HCT116 (cell line): Measurements from ENCODE around the gene KNDC1. TPM values are rescaled to one million over a fixed set of nuclear protein-coding genes. Genes with fewer than 3 reads are reported as not detected.
"Not testable (repeated sequence)": the region's sequence is repeated elsewhere in the genome, so short reads cannot be mapped to it uniquely, and the experiment has no call there.

Experiments
- ATAC-seq: fragments of 200-7000 bp; cut with Tn5 transposase; 2 replicates; pipeline ENCODE4 v1.9.1; 2020; ENCODE audit warnings: mild to moderate bottlenecking, moderate library complexity
- BruUV-seq: library from RNA; stranded (reverse); fragments of 400-500 nt; replicated peaks from 2 replicates; lab custom pipeline; 2021; lab: Mats Ljungman, UMichigan
- CTCF ChIA-PET: fragments of 300-600 bp; sonication (Branson Sonifier 250); formaldehyde crosslinking; loops from one replicate; lab custom pipeline; 2021; ENCODE audit warnings: antibody characterized with exemption; lab: Charles Lee
- POLR2A ChIA-PET: fragments of 300-600, 350-600 bp; sonication (Branson Sonifier 250); formaldehyde crosslinking; loops from one replicate; lab custom pipeline; 2021; ENCODE audit warnings: antibody characterized with exemption; lab: Charles Lee
- RAD21 ChIA-PET, 2 experiments: fragments of 300-600 bp; sonication (Branson Sonifier 250); formaldehyde crosslinking; loops; one replicate each; lab custom pipeline; 2023; ENCODE audit warnings: low total read pairs in 2 of 2; ENCODE audit not compliant: uncharacterized antibody in 2 of 2, unreplicated experiment in 2 of 2, low non-redundant PET in 1 of 2; lab: Charles Lee
- DNase-seq: peaks from one replicate; pipeline ENCODE4 v3.0.0-alpha.2; 2010; ENCODE audit warnings: low read depth, low spot score
- H2AFZ ChIP-seq: fragments of 200-600 bp; shearing (Covaris generic), sonication (generic); 2 replicates; pipeline ENCODE4 v1.6.1; 2017; ENCODE audit warnings: low read depth, mixed run types, mixed read lengths, antibody characterized with exemption, low read length; ENCODE audit not compliant: poor library complexity, severe bottlenecking
- H3K27ac ChIP-seq: 2 replicates; pipeline ENCODE4 v1.5.1; 2012; ENCODE audit warnings: low read depth, low read length
- H3K27me3 ChIP-seq: fragments of 200-600 bp; sonication (generic); 2 replicates; pipeline ENCODE4 v1.6.1; 2016; ENCODE audit warnings: mixed run types, low read length, mixed read lengths; ENCODE audit not compliant: insufficient read depth
- H3K36me3 ChIP-seq, 2 experiments: fragments of 200-500 bp in 1 of 2; fragments of 200-600 bp in 1 of 2; sonication (Bioruptor generic) in 1 of 2; sonication (generic) in 1 of 2; 2 replicates each; pipeline versions ENCODE4 v1.5.1 to v1.6.1; 2014 to 2016; ENCODE audit warnings: low read length in 2 of 2, inconsistent platforms in 1 of 2, mixed read lengths in 1 of 2, mixed run types in 1 of 2; ENCODE audit not compliant: insufficient read depth in 2 of 2, control insufficient read depth in 1 of 2
- H3K4me1 ChIP-seq, 2 experiments: fragments of 200-600 bp in 1 of 2; sonication (generic) in 1 of 2; 2 replicates each; pipeline versions ENCODE4 v1.5.1 to v1.6.1; 2012 to 2017; ENCODE audit warnings: low read length in 2 of 2, inconsistent platforms in 1 of 2, mild to moderate bottlenecking in 1 of 2, mixed read lengths in 1 of 2, mixed run types in 1 of 2, moderate library complexity in 1 of 2; ENCODE audit not compliant: insufficient read depth in 2 of 2, control insufficient read depth in 1 of 2
- H3K4me2 ChIP-seq: fragments of 200-600 bp; sonication (generic); 2 replicates; pipeline ENCODE4 v1.6.1; 2017; ENCODE audit warnings: mixed run types, low read length, mixed read lengths
- H3K4me3 ChIP-seq, 2 experiments: fragments of 200-600 bp in 1 of 2; sonication (generic) in 1 of 2; replicated peaks in 1 of 2; 2 replicates each; pipeline ENCODE4 v1.5.1; 2011 to 2016; ENCODE audit warnings: low read length in 2 of 2, control low read depth in 1 of 2, low read depth in 1 of 2, mild to moderate bottlenecking in 1 of 2, mixed read lengths in 1 of 2, mixed run types in 1 of 2
- H3K79me2 ChIP-seq: fragments of 200-600 bp; sonication (generic); 2 replicates; pipeline ENCODE4 v1.6.1; 2017; ENCODE audit warnings: mild to moderate bottlenecking, mixed run types, low read length, moderate library complexity, mixed read lengths; ENCODE audit not compliant: insufficient read depth
- H3K9ac ChIP-seq: fragments of 200-600 bp; sonication (generic); 2 replicates; pipeline ENCODE4 v1.6.1; 2016; ENCODE audit warnings: low read length, mixed read lengths
- H3K9me2 ChIP-seq: fragments of 200-600 bp; sonication (generic), shearing (Covaris generic); 2 replicates; pipeline ENCODE4 v1.6.1; 2017; ENCODE audit warnings: mixed run types, mild to moderate bottlenecking, moderate library complexity; ENCODE audit not compliant: insufficient read depth
- H3K9me3 ChIP-seq, 2 experiments: fragments of 200-500 bp in 1 of 2; fragments of 200-600 bp in 1 of 2; sonication (Bioruptor generic) in 1 of 2; sonication (generic) in 1 of 2; 2 replicates each; pipeline ENCODE4 v1.6.1; 2014 to 2017; ENCODE audit warnings: low read length in 2 of 2, mixed read lengths in 2 of 2, inconsistent platforms in 1 of 2, low read depth in 1 of 2, mild to moderate bottlenecking in 1 of 2, mixed run types in 1 of 2, moderate library complexity in 1 of 2; ENCODE audit not compliant: control insufficient read depth in 1 of 2, insufficient read depth in 1 of 2
- H4K20me1 ChIP-seq: fragments of 200-600 bp; sonication (generic), shearing (Covaris generic); 2 replicates; pipeline ENCODE4 v1.6.1; 2017; ENCODE audit warnings: mixed run types, mild to moderate bottlenecking, moderate library complexity; ENCODE audit not compliant: insufficient read depth
- CEBPB ChIP-seq: IDR thresholded peaks from 2 replicates; pipeline ENCODE4 v1.6.1; 2012; ENCODE audit warnings: low read depth
- ELF1 ChIP-seq: IDR thresholded peaks from 2 replicates; pipeline ENCODE4 v1.6.1; 2012; ENCODE audit warnings: low read depth, borderline replicate concordance
- EZH2 ChIP-seq: fragments of 200-600 bp; sonication (generic); IDR thresholded peaks from 2 replicates; pipeline ENCODE4 v1.6.1; 2017; ENCODE audit warnings: antibody characterized with exemption, mixed run types
- EZH2phosphoT487 ChIP-seq: fragments of 200-600 bp; IDR thresholded peaks from 2 replicates; pipeline ENCODE4 v1.6.1; 2018; ENCODE audit warnings: antibody characterized with exemption, borderline replicate concordance
- SRF ChIP-seq: IDR thresholded peaks from 2 replicates; pipeline ENCODE4 v1.6.1; 2012; ENCODE audit warnings: low read depth
- TCF7L2 ChIP-seq: IDR thresholded peaks from 2 replicates; pipeline ENCODE4 v1.7.0; 2011; ENCODE audit warnings: borderline replicate concordance, inconsistent platforms; ENCODE audit not compliant: insufficient read depth, insufficient read length; ENCODE audit errors: extremely low read depth
- intact Hi-C: fragments of 100-400 bp; cut with micrococcal nuclease; formaldehyde crosslinking; loops from 2 replicates; pipeline ENCODE4 v1.10.0; 2022
- total RNA-seq: library from RNA; stranded (reverse); gene quantifications from one replicate; pipeline ENCODE4 v1.2.1, GENCODE V29; 2021; ENCODE audit not compliant: unreplicated experiment
- TF ChIP-seq, protein P1 (sequence below): IDR thresholded peaks from 2 replicates; pipeline ENCODE4 v1.6.1; 2012
- TF ChIP-seq, protein P2 (sequence below): IDR thresholded peaks from 2 replicates; pipeline ENCODE4 v1.6.1; 2011; ENCODE audit warnings: mild to moderate bottlenecking, low read length, moderate library complexity; ENCODE audit not compliant: insufficient replicate concordance; ENCODE audit errors: extremely low read depth
- TF ChIP-seq, protein P3 (sequence below): IDR thresholded peaks from 2 replicates; pipeline ENCODE4 v1.6.1; 2012

KNDC1 gene
- total RNA-seq, 1 experiment from 2014 or later: 3.6 TPM

DNA sequence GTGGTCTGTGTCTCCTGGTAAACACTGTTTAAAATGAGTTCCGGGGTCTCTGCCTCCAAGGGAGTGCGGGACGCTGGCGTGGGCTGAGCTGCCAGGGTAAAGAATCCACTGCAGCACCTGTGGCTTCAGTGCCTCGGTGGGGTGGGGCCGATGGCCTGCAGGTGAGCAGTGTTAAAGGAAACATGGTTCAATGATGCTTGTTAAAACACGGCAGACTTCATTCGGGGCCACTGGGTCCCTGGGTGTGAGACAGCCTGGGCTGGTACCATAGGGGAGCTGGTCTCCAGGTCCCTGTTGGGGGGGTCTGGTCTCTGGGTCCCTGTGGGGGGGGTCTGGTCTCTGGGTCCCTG, 24.9 kb upstream of the KNDC1 start:
- Histone ChIP-seq H3K79me2 (no peaks in the 10 kb centered on the region), H3K27me3 (no peaks in the 10 kb centered on the region), H3K4me2 (no peak overlapping the region), H3K27ac (no peak overlapping the region), H3K9ac (no peak overlapping the region), H4K20me1 (no peaks in the 10 kb centered on the region), H3K36me3 (no peaks in the 10 kb centered on the region), H3K4me3 (no peak overlapping the region), H3K9me3 (no peaks in the 10 kb centered on the region), H2AFZ (no peak overlapping the region), H3K4me1 (peaks cover 0 to 5% of the 10 kb centered on the region in 2 experiments; a peak in 1 of 4 replicates), H3K9me2 (no peaks in the 10 kb centered on the region)
- intact Hi-C loops: no loop called here
- ATAC-seq (no peak), DNase-seq (no peak)
- ChIA-PET POLR2A (no interaction called here), CTCF (no interaction called here), RAD21 (no interaction called here)
- TF ChIP-seq SRF (no peak), CEBPB (no peak), EZH2phosphoT487 (no peak), EZH2 (no peak), ELF1 (no peak), TCF7L2 (no peak)
- TF ChIP-seq, protein P1, sequence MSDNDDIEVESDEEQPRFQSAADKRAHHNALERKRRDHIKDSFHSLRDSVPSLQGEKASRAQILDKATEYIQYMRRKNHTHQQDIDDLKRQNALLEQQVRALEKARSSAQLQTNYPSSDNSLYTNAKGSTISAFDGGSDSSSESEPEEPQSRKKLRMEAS: no peak
- TF ChIP-seq, protein P2, sequence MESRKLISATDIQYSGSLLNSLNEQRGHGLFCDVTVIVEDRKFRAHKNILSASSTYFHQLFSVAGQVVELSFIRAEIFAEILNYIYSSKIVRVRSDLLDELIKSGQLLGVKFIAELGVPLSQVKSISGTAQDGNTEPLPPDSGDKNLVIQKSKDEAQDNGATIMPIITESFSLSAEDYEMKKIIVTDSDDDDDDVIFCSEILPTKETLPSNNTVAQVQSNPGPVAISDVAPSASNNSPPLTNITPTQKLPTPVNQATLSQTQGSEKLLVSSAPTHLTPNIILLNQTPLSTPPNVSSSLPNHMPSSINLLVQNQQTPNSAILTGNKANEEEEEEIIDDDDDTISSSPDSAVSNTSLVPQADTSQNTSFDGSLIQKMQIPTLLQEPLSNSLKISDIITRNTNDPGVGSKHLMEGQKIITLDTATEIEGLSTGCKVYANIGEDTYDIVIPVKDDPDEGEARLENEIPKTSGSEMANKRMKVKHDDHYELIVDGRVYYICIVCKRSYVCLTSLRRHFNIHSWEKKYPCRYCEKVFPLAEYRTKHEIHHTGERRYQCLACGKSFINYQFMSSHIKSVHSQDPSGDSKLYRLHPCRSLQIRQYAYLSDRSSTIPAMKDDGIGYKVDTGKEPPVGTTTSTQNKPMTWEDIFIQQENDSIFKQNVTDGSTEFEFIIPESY: no peak
- TF ChIP-seq, protein P3, sequence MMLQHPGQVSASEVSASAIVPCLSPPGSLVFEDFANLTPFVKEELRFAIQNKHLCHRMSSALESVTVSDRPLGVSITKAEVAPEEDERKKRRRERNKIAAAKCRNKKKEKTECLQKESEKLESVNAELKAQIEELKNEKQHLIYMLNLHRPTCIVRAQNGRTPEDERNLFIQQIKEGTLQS: no peak
- no TSS peak for BruUV-seq

DNA sequence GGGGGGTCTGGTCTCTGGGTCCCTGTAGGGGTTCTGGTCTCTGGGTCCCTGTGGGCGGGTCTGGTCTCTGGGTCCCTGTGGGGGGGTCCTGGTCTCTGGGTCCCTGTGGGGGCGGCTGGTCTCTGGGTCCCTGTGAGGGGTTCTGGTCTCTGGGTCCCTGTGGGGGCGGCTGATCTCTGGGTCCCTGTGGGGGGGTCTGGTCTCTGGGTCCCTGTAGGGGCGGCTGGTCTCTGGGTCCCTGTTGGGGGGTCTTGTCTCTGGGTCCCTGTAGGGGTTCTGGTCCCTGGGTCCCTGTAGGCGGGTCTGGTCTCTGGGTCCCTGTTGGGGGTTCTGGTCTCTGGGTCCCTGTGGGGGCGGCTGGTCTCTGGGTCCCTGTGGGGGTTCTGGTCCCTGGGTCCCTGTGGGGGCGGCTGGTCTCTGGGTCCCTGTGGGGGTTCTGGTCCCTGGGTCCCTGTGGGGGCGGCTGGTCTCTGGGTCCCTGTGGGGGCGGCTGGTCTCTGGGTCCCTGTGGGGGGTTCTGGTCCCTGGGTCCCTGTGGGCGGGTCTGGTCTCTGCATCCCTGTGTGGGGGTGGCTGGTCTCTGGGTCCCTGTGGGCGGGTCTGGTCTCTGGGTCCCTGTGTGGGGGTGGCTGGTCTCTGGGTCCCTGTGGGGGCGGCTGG, 22.4 kb upstream of the KNDC1 start:
- H2AFZ ChIP-seq, H3K36me3 ChIP-seq, POLR2A ChIA-PET, BruUV-seq, H3K9me2 ChIP-seq, RAD21 ChIA-PET, CTCF ChIA-PET, DNase-seq, H3K4me2 ChIP-seq, H3K4me1 ChIP-seq, H3K27me3 ChIP-seq, H4K20me1 ChIP-seq, ATAC-seq, H3K27ac ChIP-seq, H3K79me2 ChIP-seq, H3K4me3 ChIP-seq, intact Hi-C loops, H3K9me3 ChIP-seq, H3K9ac ChIP-seq: not testable (repeated sequence)
